MCF 10A (cell line): ENCODE measurements around the gene OR6M1. TPM values are rescaled to one million over a fixed set of nuclear protein-coding genes. Genes with fewer than 3 reads are reported as not detected.

Experiments used
- BruUV-seq: library from RNA; stranded (reverse); fragments of 400-500 nt; replicated peaks from 2 replicates; lab custom pipeline; 2021; lab: Mats Ljungman, UMichigan
- CTCF ChIA-PET: fragments of 300-600 bp; sonication (Branson Sonifier 250); formaldehyde crosslinking; extraction: SDS; loops from one replicate; lab custom pipeline; 2021; ENCODE audit warnings: antibody characterized with exemption, inconsistent platforms; lab: Yijun Ruan, JAX
- POLR2A ChIA-PET: fragments of 300-600, 350-650 bp; sonication (Branson Sonifier 250); formaldehyde crosslinking; extraction: SDS; loops from one replicate; lab custom pipeline; 2020; ENCODE audit warnings: antibody characterized with exemption, inconsistent platforms; lab: Yijun Ruan, JAX
- DNase-seq: peaks from one replicate; pipeline ENCODE4 v3.0.0-alpha.2; 2018; ENCODE audit not compliant: unreplicated experiment
- H3K27ac Mint-ChIP-seq: one replicate; pipeline ENCODE4 v1.8.0; 2022; ENCODE audit warnings: mild to moderate bottlenecking, low read depth, mixed read lengths; ENCODE audit not compliant: unreplicated experiment
- H3K27me3 Mint-ChIP-seq: one replicate; pipeline ENCODE4 v1.8.0; 2022; ENCODE audit warnings: mixed read lengths; ENCODE audit not compliant: insufficient read depth, unreplicated experiment
- H3K36me3 Mint-ChIP-seq: one replicate; pipeline ENCODE4 v1.8.0; 2022; ENCODE audit warnings: mild to moderate bottlenecking, moderate library complexity, mixed read lengths; ENCODE audit not compliant: insufficient read depth, unreplicated experiment
- H3K4me1 Mint-ChIP-seq: one replicate; pipeline ENCODE4 v1.8.0; 2022; ENCODE audit warnings: mixed read lengths; ENCODE audit not compliant: insufficient read depth, unreplicated experiment
- H3K4me3 Mint-ChIP-seq: one replicate; pipeline ENCODE4 v1.8.0; 2022; ENCODE audit warnings: mild to moderate bottlenecking, moderate library complexity, mixed read lengths; ENCODE audit not compliant: unreplicated experiment
- H3K9me3 Mint-ChIP-seq: one replicate; pipeline ENCODE4 v1.8.0; 2022; ENCODE audit warnings: mixed read lengths; ENCODE audit not compliant: unreplicated experiment
- CTCF ChIP-seq: fragments of 200-600 bp; IDR thresholded peaks from one replicate; pipeline ENCODE4 v1.8.0; 2022; ENCODE audit warnings: antibody characterized with exemption, mild to moderate bottlenecking; ENCODE audit not compliant: unreplicated experiment
- intact Hi-C: fragments of 100-400 bp; cut with micrococcal nuclease; formaldehyde crosslinking; loops from 2 replicates; pipeline ENCODE4 v1.14.1; 2022
- total RNA-seq: library from RNA; stranded (reverse); gene quantifications from 2 replicates; pipeline ENCODE4 v1.2.3, GENCODE V29; 2022

Gene OR6M1
- total RNA-seq, 1 experiment from 2014 or later, result not detected

- TF ChIP-seq CTCF, result no peak
- no peaks in the 10 kb centered on the region for H3K36me3 Mint-ChIP-seq
- H3K27me3 Mint-ChIP-seq, result no peaks in the 10 kb centered on the region
- no peak overlapping the region for H3K27ac Mint-ChIP-seq
- H3K9me3 Mint-ChIP-seq, result peaks cover 5% of the 10 kb centered on the region
- H3K4me3 Mint-ChIP-seq, result no peak overlapping the region
- ChIA-PET CTCF (interaction anchor here (0.6 kb wide), 1 partner anchor 15 kb away, joined by 3 read pairs; no protein-coding TSS in a partner anchor), POLR2A (interaction anchor here (0.6 to 1.7 kb wide), 3 partner anchors 10 to 572 kb away, joined by 3 to 4 read pairs (median 3); no protein-coding TSS in a partner anchor)
- H3K4me1 Mint-ChIP-seq, result no peaks in the 10 kb centered on the region
- intact Hi-C loops, result no loop called here
- DNase-seq, result no peak
- no TSS peak for BruUV-seq
Observed at GRCh38 chr11:123757976-123758375, 48.2 kb downstream of the OR6M1 start.

GRCh38 chr11:123755813-123756212, 50.3 kb downstream of the OR6M1 start:
- no peak for TF ChIP-seq CTCF
- CTCF ChIA-PET, result interaction anchor here (0.7 to 1.4 kb wide), 2 partner anchors 12 to 439 kb away, joined by 3 read pairs; no protein-coding TSS in a partner anchor
- DNase-seq, result no peak
- no peaks in the 10 kb centered on the region for H3K9me3 Mint-ChIP-seq
- H3K36me3 Mint-ChIP-seq, result no peaks in the 10 kb centered on the region
- H3K27ac Mint-ChIP-seq, result no peak overlapping the region
- intact Hi-C loops, result no loop called here
- no peak overlapping the region for H3K4me3 Mint-ChIP-seq
- BruUV-seq, result no TSS peak
- no peaks in the 10 kb centered on the region for H3K4me1 Mint-ChIP-seq
- POLR2A ChIA-PET, result interaction anchor here (0.7 to 1.4 kb wide), 4 partner anchors 12 to 446 kb away, joined by 3 read pairs; no protein-coding TSS in a partner anchor
- H3K27me3 Mint-ChIP-seq, result no peaks in the 10 kb centered on the region

Other genes with a start within 250 kb of the OR6M1 start
- gene SCN3B, start 151.7 kb downstream of the OR6M1 start, total RNA-seq, result 1.2 and 3.3 TPM in 2 replicates
- 15.6 and 22.1 TPM in 2 replicates for gene ZNF202, start 64.7 kb downstream of the OR6M1 start, total RNA-seq
- not detected in 2 replicates for gene OR6X1, start 51.8 kb downstream of the OR6M1 start, total RNA-seq
- gene TMEM225, start 79.3 kb upstream of the OR6M1 start, total RNA-seq, result not detected in 2 replicates
- gene OR8D4, start 95.8 kb upstream of the OR6M1 start, total RNA-seq, result not detected in 2 replicates
- gene OR4D5, start 133.3 kb upstream of the OR6M1 start, total RNA-seq, result not detected in 2 replicates
- not detected in 2 replicates for gene OR6T1, start 137.5 kb upstream of the OR6M1 start, total RNA-seq
- 0.37 TPM in 2 replicates for gene OR10S1, start 171.4 kb upstream of the OR6M1 start, total RNA-seq
- not detected in 2 replicates for gene OR10G6, start 188.8 kb upstream of the OR6M1 start, total RNA-seq
- gene OR10G4, start 206.6 kb upstream of the OR6M1 start, total RNA-seq, result not detected in 2 replicates
- not detected in 2 replicates for gene OR10G9, start 216.7 kb upstream of the OR6M1 start, total RNA-seq
- gene OR10G8, start 220.4 kb upstream of the OR6M1 start, total RNA-seq, result not detected in 2 replicates
- gene OR10G7, start 235.0 kb upstream of the OR6M1 start, total RNA-seq, result not detected in 2 replicates